ENCODE measurements around the gene PDE8A. TPM values are rescaled to one million over a fixed set of nuclear protein-coding genes. Genes with fewer than 3 reads are reported as not detected.

The PDE8A gene
- total and polyA plus RNA-seq, 10 of the 15 experiments (the other 5 are each of a cell fraction or from before 2014, with no cell fraction given) = 6.7 to 69.2 (median 27.2) TPM

GRCh38 chr15:84983711-84984110, 2.1 kb downstream of the PDE8A start:
- no peak for TF ChIP-seq SREBF2 (IDR thresholded peaks at IDR 0.05; ENCODE audit: low read length)
- 0 out of 2 replicates have a peak, but pooled peaks have one; percentile 25 for TF ChIP-seq MLLT1 (IDR thresholded peaks at IDR 0.05)
- no peak for TF ChIP-seq PAX5 (IDR thresholded peaks at IDR 0.05; ENCODE audit: borderline replicate concordance, low read depth, low read length)
- Histone ChIP-seq H3K9ac (ENCODE audit: control insufficient read depth, insufficient read depth, low read length) (peak overlapping the region; percentile 7), H3K4me2 (ENCODE audit: control insufficient read depth, insufficient read depth) (peak overlapping the region; percentile 82), H3K27ac (ENCODE audit: control insufficient read depth, insufficient read depth) (no peak overlapping the region), H2AFZ (ENCODE audit: control insufficient read depth, low read depth, low read length) (no peak overlapping the region), H3K4me3 (peak overlapping the region; percentile 67), H3K27me3 (replicated peaks in 1 of 2; ENCODE audit: control insufficient read depth in 2 of 2, insufficient read depth in 2 of 2, low read length in 1 of 2) (no peaks in the 10 kb centered on the region), H3K9me3 (replicated peaks; ENCODE audit: control insufficient read depth, insufficient read depth, low read length) (no peaks in the 10 kb centered on the region), H3K4me1 (ENCODE audit: control insufficient read depth, insufficient read depth, low read length) (peaks cover 20% of the 10 kb centered on the region), H4K20me1 (ENCODE audit: control insufficient read depth, insufficient read depth) (no peaks in the 10 kb centered on the region), H3K79me2 (ENCODE audit: control insufficient read depth, insufficient read depth, low read length) (peaks cover 73% of the 10 kb centered on the region), H3K36me3 (ENCODE audit: control insufficient read depth in 2 of 2, insufficient read depth in 2 of 2, low read length in 1 of 2) (no peaks in the 10 kb centered on the region; a peak in 1 of 4 replicates)
- ChIA-PET SMC1A (ENCODE audit: uncharacterized antibody, unreplicated experiment) (interaction anchor here (0.5 to 9.3 kb wide), 13 partner anchors 9 to 92 kb away, joined by 3 to 80 read pairs (median 6); no protein-coding TSS in a partner anchor), CTCF (interaction anchor here (0.9 to 4.2 kb wide), 2 partner anchors 23 to 61 kb away, joined by 4 to 20 read pairs; no protein-coding TSS in a partner anchor), POLR2A (interaction anchor here (0.9 to 1.3 kb wide), 5 partner anchors 10 to 54 kb away, joined by 3 to 5 read pairs (median 4); no protein-coding TSS in a partner anchor), RAD21 (ENCODE audit: unreplicated experiment) (interaction anchor here (1.0 to 1.8 kb wide), 9 partner anchors 8 to 63 kb away, joined by 3 to 6 read pairs (median 4); no protein-coding TSS in a partner anchor)
- ATAC-seq (no peak), FAIRE-seq (no peak), DNase-seq (ENCODE audit: low read depth, low spot score) (no peak)
- in situ Hi-C loops (cut with MboI) (no loop called here), intact Hi-C loops (cut with micrococcal nuclease; ENCODE audit: unreplicated experiment) (loop anchor here (2.0 kb wide), 1 partner anchor 41 kb away; no protein-coding TSS in a partner anchor)
- BruUV-seq (replicated peaks) = no TSS peak
- 98% methylated on average over 2 of the region's 2 CpGs for WGBS (ENCODE audit: insufficient coverage, insufficient replicate concordance, low lambda C conversion rate, missing lambda C conversion rate)

- in situ Hi-C loops (cut with MboI) (no loop called here), intact Hi-C loops (cut with micrococcal nuclease; ENCODE audit: unreplicated experiment) (no loop called here)
- BruUV-seq (replicated peaks) = no TSS peak
- DNase-seq (ENCODE audit: low read depth, low spot score) = no peak
- peaks cover 87% of the 10 kb centered on the region for H3K79me2 ChIP-seq (ENCODE audit: control insufficient read depth, insufficient read depth, low read length)
- RAD21 ChIA-PET (ENCODE audit: unreplicated experiment) = no interaction called here
- no peak overlapping the region for H2AFZ ChIP-seq (ENCODE audit: control insufficient read depth, low read depth, low read length)
- no peaks in the 10 kb centered on the region for H3K27me3 ChIP-seq (replicated peaks in 1 of 2; ENCODE audit: control insufficient read depth in 2 of 2, insufficient read depth in 2 of 2, low read length in 1 of 2)
- FAIRE-seq = no peak
- CTCF ChIA-PET = no interaction called here
- no peaks in the 10 kb centered on the region; a peak in 1 of 4 replicates for H3K36me3 ChIP-seq (ENCODE audit: control insufficient read depth in 2 of 2, insufficient read depth in 2 of 2, low read length in 1 of 2)
- peak overlapping the region; percentile 52; the same call in 1 of the 2 replicates for H3K4me3 ChIP-seq
- ATAC-seq = no peak
- SMC1A ChIA-PET (ENCODE audit: uncharacterized antibody, unreplicated experiment) = no interaction called here
- no peak overlapping the region for H3K9ac ChIP-seq (ENCODE audit: control insufficient read depth, insufficient read depth, low read length)
- POLR2A ChIA-PET = no interaction called here
- WGBS (ENCODE audit: insufficient coverage, insufficient replicate concordance, low lambda C conversion rate, missing lambda C conversion rate) = 48% methylated on average over 2 of the region's 2 CpGs
- H3K27ac ChIP-seq (ENCODE audit: control insufficient read depth, insufficient read depth) = peak overlapping the region; percentile 15; the same call in 1 of the 2 replicates
- H4K20me1 ChIP-seq (ENCODE audit: control insufficient read depth, insufficient read depth) = no peaks in the 10 kb centered on the region
- peak overlapping the region; percentile 57 for H3K4me2 ChIP-seq (ENCODE audit: control insufficient read depth, insufficient read depth)
- H3K9me3 ChIP-seq (replicated peaks; ENCODE audit: control insufficient read depth, insufficient read depth, low read length) = no peaks in the 10 kb centered on the region
- peaks cover 26% of the 10 kb centered on the region for H3K4me1 ChIP-seq (ENCODE audit: control insufficient read depth, insufficient read depth, low read length)
- TF ChIP-seq ZNF24 (IDR thresholded peaks at IDR 0.05) = no peak
- no peak for TF ChIP-seq CBFB (IDR thresholded peaks at IDR 0.05; ENCODE audit: low read depth)
- no peak for TF ChIP-seq TCF7 (IDR thresholded peaks at IDR 0.05; ENCODE audit: borderline replicate concordance)
- no peak for TF ChIP-seq CREM (IDR thresholded peaks at IDR 0.05; ENCODE audit: low read depth)
- TF ChIP-seq CBX5 (IDR thresholded peaks at IDR 0.05; ENCODE audit: low read depth) = no peak
- no peak for TF ChIP-seq TARDBP (IDR thresholded peaks at IDR 0.05; ENCODE audit: borderline replicate concordance)
- no peak for TF ChIP-seq SIN3A (IDR thresholded peaks at IDR 0.05; ENCODE audit: low read depth, low read length)
- no peak for TF ChIP-seq HDAC2 (IDR thresholded peaks at IDR 0.05)
- TF ChIP-seq RBBP5 (conservative IDR thresholded peaks at IDR 0.05) = no peak
- TF ChIP-seq, protein P1, sequence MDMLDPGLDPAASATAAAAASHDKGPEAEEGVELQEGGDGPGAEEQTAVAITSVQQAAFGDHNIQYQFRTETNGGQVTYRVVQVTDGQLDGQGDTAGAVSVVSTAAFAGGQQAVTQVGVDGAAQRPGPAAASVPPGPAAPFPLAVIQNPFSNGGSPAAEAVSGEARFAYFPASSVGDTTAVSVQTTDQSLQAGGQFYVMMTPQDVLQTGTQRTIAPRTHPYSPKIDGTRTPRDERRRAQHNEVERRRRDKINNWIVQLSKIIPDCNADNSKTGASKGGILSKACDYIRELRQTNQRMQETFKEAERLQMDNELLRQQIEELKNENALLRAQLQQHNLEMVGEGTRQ (IDR thresholded peaks at IDR 0.05; ENCODE audit: borderline replicate concordance, low read depth, low read length) = no peak
- no peak for TF ChIP-seq YY1 (IDR thresholded peaks at IDR 0.05; ENCODE audit: low read depth, low read length)
- no peak for TF ChIP-seq SMC3 (IDR thresholded peaks at IDR 0.05; ENCODE audit: borderline replicate concordance, low read length)
- no peak for TF ChIP-seq ZNF207 (IDR thresholded peaks at IDR 0.05; ENCODE audit: borderline replicate concordance)
- TF ChIP-seq FOXM1 (IDR thresholded peaks at IDR 0.05; ENCODE audit: low read depth, low read length) = no peak
- no peak for TF ChIP-seq GATAD2B (conservative IDR thresholded peaks at IDR 0.05; ENCODE audit: low read depth)
Observed at GRCh38 chr15:84985158-84985557, 3.5 kb downstream of the PDE8A start.
